Smooth muscle cell (in vitro differentiated cells): ENCODE measurements around the gene TMBIM6. TPM values are rescaled to one million over a fixed set of nuclear protein-coding genes. Genes with fewer than 3 reads are reported as not detected.

Source experiments
- DNase-seq: peaks from one replicate; lab custom pipeline; 2025; ENCODE audit not compliant: unreplicated experiment; lab: John Stamatoyannopoulos, UW
- H2AFZ ChIP-seq: fragments of 200-600 bp; sonication (generic); 2 replicates; pipeline ENCODE4 v1.6.0; 2016; ENCODE audit warnings: antibody characterized with exemption, low read depth, mild to moderate bottlenecking
- H3F3A ChIP-seq: fragments of 200-600 bp; sonication (generic); 2 replicates; pipeline ENCODE4 v1.6.0; 2017; ENCODE audit warnings: antibody characterized with exemption, low read depth
- H3K27ac ChIP-seq: fragments of 200-600 bp; sonication (generic); 2 replicates; pipeline ENCODE4 v1.5.1; 2016; ENCODE audit warnings: low read depth, mild to moderate bottlenecking
- H3K27me3 ChIP-seq: fragments of 200-600 bp; sonication (generic); 2 replicates; pipeline ENCODE4 v1.6.1; 2016; ENCODE audit warnings: low read depth, mild to moderate bottlenecking
- H3K36me3 ChIP-seq: fragments of 200-600 bp; sonication (generic); 2 replicates; pipeline ENCODE4 v1.5.1; 2016; ENCODE audit warnings: low read depth
- H3K4me1 ChIP-seq: fragments of 200-600 bp; sonication (generic); 2 replicates; pipeline ENCODE4 v1.5.1; 2016; ENCODE audit warnings: low read depth
- H3K4me2 ChIP-seq: fragments of 200-600 bp; sonication (generic); 2 replicates; pipeline ENCODE4 v1.6.0; 2016; ENCODE audit warnings: mild to moderate bottlenecking
- H3K4me3 ChIP-seq: fragments of 200-600 bp; sonication (generic); 2 replicates; pipeline ENCODE4 v1.5.1; 2016; ENCODE audit warnings: mild to moderate bottlenecking
- H3K79me2 ChIP-seq: fragments of 200-600 bp; sonication (generic); 2 replicates; pipeline ENCODE4 v1.6.0; 2016; ENCODE audit warnings: low read depth, mild to moderate bottlenecking
- H3K9ac ChIP-seq: fragments of 200-600 bp; sonication (generic); 2 replicates; pipeline ENCODE4 v1.6.0; 2016; ENCODE audit warnings: low read depth
- H3K9me3 ChIP-seq: fragments of 200-600 bp; sonication (generic); replicated peaks from 2 replicates; pipeline ENCODE4 v1.5.1; 2016; ENCODE audit warnings: low read depth
- H4K20me1 ChIP-seq: fragments of 200-600 bp; sonication (generic); 2 replicates; pipeline ENCODE4 v1.6.0; 2016; ENCODE audit warnings: low read depth
- WGBS: methylation state at CpG from one replicate; pipeline ENCODE4 v1.1.7; 2016; ENCODE audit warnings: low lambda C conversion rate; 5-methylcytosine and 5-hydroxymethylcytosine counted together
- polyA plus RNA-seq: library from polyadenylated mRNA; unstranded; fragments of >200 nt; fragmentation: Nextera tagmentation; extraction: Ambion mirVana; gene quantifications from 2 replicates; pipeline ENCODE4 v1.2.1, GENCODE V29; 2016
- total RNA-seq: library from RNA; depleted of rRNA; stranded (reverse); fragments of >200 nt; gene quantifications from 2 replicates; pipeline ENCODE4 v1.2.3, GENCODE V29; 2014
- TF ChIP-seq, protein P1 (sequence below): fragments of 200-600 bp; sonication (generic); IDR thresholded peaks from 2 replicates; pipeline ENCODE4 v1.5.1; 2017; ENCODE audit warnings: borderline replicate concordance, mild to moderate bottlenecking, antibody characterized with exemption; ENCODE audit not compliant: insufficient read depth, poor library complexity, severe bottlenecking

Gene TMBIM6
- total and polyA plus RNA-seq, 2 experiments from 2014 or later: 611 to 677 TPM

DNA sequence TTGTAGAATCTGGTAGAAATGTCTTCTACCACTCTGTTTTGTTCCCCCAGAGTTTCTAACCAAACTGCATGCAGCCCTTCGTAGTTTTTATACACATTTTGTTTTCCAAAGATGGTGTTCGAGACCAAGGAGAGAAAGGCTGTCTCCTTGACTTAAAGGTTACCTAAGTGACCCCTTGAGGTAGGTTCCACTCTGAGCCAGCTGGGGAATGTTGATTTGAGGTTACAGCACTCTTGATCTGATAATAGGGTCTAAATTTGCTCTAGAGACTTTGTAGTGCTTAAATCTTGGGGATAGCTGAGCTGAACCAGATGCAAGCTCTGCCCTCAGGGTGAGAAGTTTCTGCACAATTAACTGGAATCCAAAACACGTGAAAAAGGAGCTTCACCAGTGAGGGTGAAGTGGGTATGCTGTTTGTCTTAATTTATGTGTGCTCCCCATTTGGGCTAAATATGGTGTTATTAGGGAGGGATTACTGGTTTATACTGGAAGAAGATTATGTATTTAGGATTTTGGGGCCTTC is 3.1 kb downstream of the TMBIM6 start:
- Histone ChIP-seq H3K36me3 (no peaks in the 10 kb centered on the region), H3F3A (peaks cover 11% of the 10 kb centered on the region), H3K79me2 (peaks cover 78% of the 10 kb centered on the region), H3K27me3 (no peaks in the 10 kb centered on the region), H3K4me2 (peak overlapping the region; percentile 95), H2AFZ (no peak overlapping the region), H3K4me1 (peaks cover 28% of the 10 kb centered on the region), H3K4me3 (peak overlapping the region; percentile 78), H4K20me1 (peaks cover 77% of the 10 kb centered on the region), H3K9ac (no peak overlapping the region), H3K27ac (peak overlapping the region; percentile 98), H3K9me3 (no peaks in the 10 kb centered on the region)
- WGBS: 67% methylated on average over 3 of the region's 3 CpGs
- TF ChIP-seq, protein P1, sequence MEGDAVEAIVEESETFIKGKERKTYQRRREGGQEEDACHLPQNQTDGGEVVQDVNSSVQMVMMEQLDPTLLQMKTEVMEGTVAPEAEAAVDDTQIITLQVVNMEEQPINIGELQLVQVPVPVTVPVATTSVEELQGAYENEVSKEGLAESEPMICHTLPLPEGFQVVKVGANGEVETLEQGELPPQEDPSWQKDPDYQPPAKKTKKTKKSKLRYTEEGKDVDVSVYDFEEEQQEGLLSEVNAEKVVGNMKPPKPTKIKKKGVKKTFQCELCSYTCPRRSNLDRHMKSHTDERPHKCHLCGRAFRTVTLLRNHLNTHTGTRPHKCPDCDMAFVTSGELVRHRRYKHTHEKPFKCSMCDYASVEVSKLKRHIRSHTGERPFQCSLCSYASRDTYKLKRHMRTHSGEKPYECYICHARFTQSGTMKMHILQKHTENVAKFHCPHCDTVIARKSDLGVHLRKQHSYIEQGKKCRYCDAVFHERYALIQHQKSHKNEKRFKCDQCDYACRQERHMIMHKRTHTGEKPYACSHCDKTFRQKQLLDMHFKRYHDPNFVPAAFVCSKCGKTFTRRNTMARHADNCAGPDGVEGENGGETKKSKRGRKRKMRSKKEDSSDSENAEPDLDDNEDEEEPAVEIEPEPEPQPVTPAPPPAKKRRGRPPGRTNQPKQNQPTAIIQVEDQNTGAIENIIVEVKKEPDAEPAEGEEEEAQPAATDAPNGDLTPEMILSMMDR: no peak
- no peak for DNase-seq

DNA sequence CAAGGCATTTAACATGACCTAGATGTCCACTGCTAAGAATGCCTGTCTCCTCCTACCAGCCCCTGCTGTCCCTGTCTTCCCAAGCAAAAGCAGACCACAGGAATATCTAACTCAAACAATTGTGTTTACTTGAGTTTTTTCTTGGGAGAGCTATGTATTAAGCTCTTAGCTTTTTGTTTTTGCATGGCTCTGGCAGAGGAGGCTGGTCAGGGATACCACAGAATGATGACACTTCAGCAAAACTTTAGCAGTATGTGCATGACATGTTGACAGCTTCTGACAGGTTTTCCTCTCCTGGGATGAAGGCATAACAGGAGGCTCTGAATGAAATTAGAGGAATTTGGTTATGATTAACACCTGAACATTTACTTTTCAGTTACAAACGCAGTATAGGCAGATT is 6.9 kb downstream of the TMBIM6 start:
- H2AFZ ChIP-seq: no peak overlapping the region
- no peak overlapping the region for H3K4me3 ChIP-seq
- 82% methylated on average over 1 of the region's 1 CpG for WGBS
- no peak overlapping the region for H3K9ac ChIP-seq
- H3K4me1 ChIP-seq: peaks cover 31% of the 10 kb centered on the region
- TF ChIP-seq, protein P1: no peak
- H3K36me3 ChIP-seq: peaks cover 10% of the 10 kb centered on the region
- H3K27me3 ChIP-seq: no peaks in the 10 kb centered on the region
- H3K4me2 ChIP-seq: peak overlapping the region; percentile 16
- peaks cover 21% of the 10 kb centered on the region for H3F3A ChIP-seq
- H3K27ac ChIP-seq: peak overlapping the region; percentile 85
- no peak for DNase-seq
- no peaks in the 10 kb centered on the region for H3K9me3 ChIP-seq
- peaks cover 100% of the 10 kb centered on the region for H4K20me1 ChIP-seq
- H3K79me2 ChIP-seq: peaks cover 100% of the 10 kb centered on the region

DNA sequence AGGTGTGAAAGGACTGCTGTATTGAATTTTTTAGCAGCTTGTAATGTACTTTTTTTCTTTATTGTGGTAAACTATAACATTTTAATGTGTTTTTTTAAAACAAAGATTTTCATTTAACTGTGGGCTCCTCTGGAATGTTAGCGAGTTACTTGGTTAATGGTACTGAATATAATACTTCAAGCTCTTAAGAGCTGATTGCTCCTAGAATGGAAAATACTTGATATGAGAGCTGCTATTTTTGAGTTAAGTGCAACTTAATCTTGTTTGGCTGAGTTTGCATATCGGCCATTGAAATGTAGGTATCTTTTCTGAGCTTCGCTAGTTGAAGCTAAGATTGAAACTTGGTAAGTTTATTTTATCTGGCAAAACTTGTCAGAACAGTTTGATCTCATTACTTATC is 7.4 kb downstream of the TMBIM6 start:
- peak overlapping the region; percentile 85 for H3K27ac ChIP-seq
- H3K4me1 ChIP-seq: peaks cover 27% of the 10 kb centered on the region
- peaks cover 98% of the 10 kb centered on the region for H3K79me2 ChIP-seq
- no peak for DNase-seq
- H3K4me3 ChIP-seq: no peak overlapping the region
- H2AFZ ChIP-seq: no peak overlapping the region
- 86% methylated on average over 3 of the region's 3 CpGs for WGBS
- H3K4me2 ChIP-seq: peak overlapping the region; percentile 16
- peaks cover 13% of the 10 kb centered on the region for H3K36me3 ChIP-seq
- peaks cover 21% of the 10 kb centered on the region for H3F3A ChIP-seq
- H3K9ac ChIP-seq: no peak overlapping the region
- peaks cover 100% of the 10 kb centered on the region for H4K20me1 ChIP-seq
- TF ChIP-seq, protein P1: no peak
- H3K9me3 ChIP-seq: no peaks in the 10 kb centered on the region
- no peaks in the 10 kb centered on the region for H3K27me3 ChIP-seq
